Endodermal cell (in vitro differentiated cells): ENCODE measurements around the gene PBOV1. TPM values are rescaled to one million over a fixed set of nuclear protein-coding genes. Genes with fewer than 3 reads are reported as not detected.

Experiments used
- DNase-seq: peaks from one replicate; pipeline ENCODE4 v3.0.0-alpha.2; 2017
- H3K27ac ChIP-seq: 2 replicates; pipeline ENCODE4 v1.5.1; 2013; ENCODE audit warnings: mild to moderate bottlenecking, low read depth, low read length, moderate library complexity
- H3K27me3 ChIP-seq: 2 replicates; pipeline ENCODE4 v1.6.1; 2013; ENCODE audit warnings: mild to moderate bottlenecking, low read length, moderate library complexity; ENCODE audit not compliant: insufficient read depth, control insufficient read depth, poor library complexity, severe bottlenecking
- H3K36me3 ChIP-seq: 2 replicates; pipeline ENCODE4 v1.7.0; 2013; ENCODE audit warnings: mild to moderate bottlenecking, low read length, moderate library complexity; ENCODE audit not compliant: control insufficient read depth, insufficient read depth
- H3K4me1 ChIP-seq: one replicate; pipeline ENCODE4 v1.7.0; 2013; ENCODE audit warnings: low read length; ENCODE audit not compliant: control insufficient read depth, insufficient read depth
- H3K4me3 ChIP-seq: 2 replicates; pipeline ENCODE4 v1.5.1; 2013; ENCODE audit warnings: mild to moderate bottlenecking, low read length, moderate library complexity
- H3K9ac ChIP-seq: 2 replicates; pipeline ENCODE4 v1.6.1; 2013; ENCODE audit warnings: mild to moderate bottlenecking, low read length, moderate library complexity; ENCODE audit not compliant: poor library complexity, severe bottlenecking; ENCODE audit errors: extremely low read depth
- H3K9me3 ChIP-seq: 2 replicates; pipeline ENCODE4 v1.6.1; 2013; ENCODE audit warnings: mild to moderate bottlenecking, low read length, moderate library complexity; ENCODE audit not compliant: control insufficient read depth
- H3K27ac Mint-ChIP-seq: 2 replicates; pipeline ENCODE4 v1.8.0; 2020; ENCODE audit warnings: mixed read lengths
- H3K27me3 Mint-ChIP-seq: 2 replicates; pipeline ENCODE4 v1.8.0; 2021; ENCODE audit warnings: mild to moderate bottlenecking, mixed read lengths; ENCODE audit not compliant: insufficient read depth
- H3K36me3 Mint-ChIP-seq: 2 replicates; pipeline ENCODE4 v1.8.0; 2020; ENCODE audit warnings: low read depth, mixed read lengths
- H3K4me1 Mint-ChIP-seq: 2 replicates; pipeline ENCODE4 v1.8.0; 2020; ENCODE audit warnings: mixed read lengths
- H3K4me3 Mint-ChIP-seq: 2 replicates; pipeline ENCODE4 v1.8.0; 2020; ENCODE audit warnings: mild to moderate bottlenecking, moderate library complexity, mixed read lengths
- H3K9me3 Mint-ChIP-seq: 2 replicates; pipeline ENCODE4 v1.8.0; 2020; ENCODE audit warnings: mild to moderate bottlenecking, mixed read lengths
- CTCF ChIP-seq: fragments of 200-600 bp; sonication (generic); conservative IDR thresholded peaks from 2 replicates; pipeline ENCODE4 v1.5.0; 2021; ENCODE audit warnings: antibody characterized with exemption, mild to moderate bottlenecking
- WGBS, 2 experiments: methylation state at CpG; one replicate each; pipeline versions ENCODE4 v1.1.5 to v1.1.7; 2013; ENCODE audit warnings: missing lambda C conversion rate in 2 of 2, mixed read lengths in 1 of 2; ENCODE audit not compliant: insufficient coverage in 1 of 2, insufficient read length in 1 of 2; 5-methylcytosine and 5-hydroxymethylcytosine counted together
- total RNA-seq, 2 donors: library from RNA; stranded (reverse); fragmentation: NEBNext Ultra II Directional in 1 of 2; extraction: Animal tissue kit (Norgen Biotek cat#: 25700) in 1 of 2; gene quantifications; 2 replicates in 1 of 2; 3 replicates in 1 of 2; pipeline ENCODE4 v1.2.1, GENCODE V29; 2021

Gene PBOV1
- total RNA-seq, 2 donors from 2014 or later, result not detected

GRCh38 chr6:138182939-138183789, 35.1 kb downstream of the PBOV1 start:
- H3K9me3 Mint-ChIP-seq, result peaks cover 3% of the 10 kb centered on the region
- Histone ChIP-seq H3K36me3 (no peaks in the 10 kb centered on the region), H3K9me3 (no peaks in the 10 kb centered on the region), H3K27me3 (no peaks in the 10 kb centered on the region), H3K9ac (no peak overlapping the region), H3K4me1 (peaks cover 14% of the 10 kb centered on the region), H3K4me3 (no peak overlapping the region), H3K27ac (no peak overlapping the region)
- no peak overlapping the region for H3K4me3 Mint-ChIP-seq
- peak overlapping the region; percentile 49 for H3K27ac Mint-ChIP-seq
- peaks cover 3% of the 10 kb centered on the region for H3K36me3 Mint-ChIP-seq
- H3K4me1 Mint-ChIP-seq, result peaks cover 16% of the 10 kb centered on the region
- peak; percentile 52 for DNase-seq
- no peaks in the 10 kb centered on the region for H3K27me3 Mint-ChIP-seq
- WGBS, 2 experiments, result 56 to 62% methylated on average over 7 to 8 of the region's 8 CpGs
- no peak for TF ChIP-seq CTCF

DNA sequence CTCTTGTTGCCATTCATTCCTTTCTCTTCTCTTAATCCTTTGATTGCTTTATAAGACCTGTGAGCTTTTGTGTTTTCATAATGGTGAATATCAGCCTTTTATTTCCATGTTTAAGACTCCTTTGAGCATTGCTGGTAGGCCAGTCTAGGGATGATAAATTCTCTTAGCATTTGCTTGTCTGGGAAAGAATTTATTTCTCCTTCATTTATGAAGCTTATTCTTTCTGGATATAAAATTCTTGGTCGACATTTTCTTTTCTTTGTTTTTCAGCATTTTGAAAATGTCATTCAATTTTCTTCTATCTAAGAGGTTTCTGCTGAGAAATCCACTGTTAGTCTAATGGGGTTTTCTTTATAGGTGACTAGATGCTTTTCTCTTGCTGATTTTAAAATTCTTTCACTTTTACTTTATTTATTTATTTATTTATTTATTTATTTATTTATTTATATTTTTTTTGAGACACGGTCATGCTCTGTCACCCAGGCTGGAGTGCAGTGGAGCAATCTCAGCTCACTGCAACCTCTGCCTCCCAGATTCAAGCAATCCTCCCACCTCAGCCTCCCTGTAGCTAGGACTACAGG, 41.5 kb downstream of the PBOV1 start:
- H3K27me3 ChIP-seq, result no peaks in the 10 kb centered on the region
- WGBS, 2 experiments, result 96% methylated on average over 2 of the region's 2 CpGs; no CpG with 5 or more reads in 1 of the 2 experiments
- no peak for TF ChIP-seq CTCF
- H3K4me3 Mint-ChIP-seq, result no peak overlapping the region
- no peak overlapping the region for H3K9ac ChIP-seq
- H3K36me3 Mint-ChIP-seq, result peaks cover 22% of the 10 kb centered on the region
- H3K27me3 Mint-ChIP-seq, result no peaks in the 10 kb centered on the region
- H3K27ac Mint-ChIP-seq, result no peak overlapping the region
- no peaks in the 10 kb centered on the region for H3K36me3 ChIP-seq
- H3K4me1 Mint-ChIP-seq, result peaks cover 4% of the 10 kb centered on the region
- DNase-seq, result no peak
- H3K9me3 ChIP-seq, result peaks cover 16% of the 10 kb centered on the region
- no peak overlapping the region for H3K4me3 ChIP-seq
- H3K4me1 ChIP-seq, result no peaks in the 10 kb centered on the region
- peaks cover 24% of the 10 kb centered on the region for H3K9me3 Mint-ChIP-seq
- H3K27ac ChIP-seq, result no peak overlapping the region

- Mint-ChIP-seq H3K36me3 (peaks cover 24% of the 10 kb centered on the region), H3K4me3 (no peak overlapping the region), H3K27ac (no peak overlapping the region), H3K9me3 (peaks cover 24% of the 10 kb centered on the region), H3K4me1 (peaks cover 4% of the 10 kb centered on the region), H3K27me3 (no peaks in the 10 kb centered on the region)
- Histone ChIP-seq H3K27ac (no peak overlapping the region), H3K9me3 (peaks cover 16% of the 10 kb centered on the region), H3K27me3 (no peaks in the 10 kb centered on the region), H3K36me3 (peaks cover 8% of the 10 kb centered on the region), H3K4me3 (no peak overlapping the region), H3K4me1 (no peaks in the 10 kb centered on the region), H3K9ac (no peak overlapping the region)
- TF ChIP-seq CTCF, result no peak
- no peak for DNase-seq
- WGBS, 2 experiments, result 83 to 94% methylated on average over 1 to 2 of the region's 2 CpGs
Observed at GRCh38 chr6:138175596-138175995, 42.7 kb downstream of the PBOV1 start.

Other genes with a start within 250 kb of the PBOV1 start
- 100 to 1,000 TPM in 1 of 2 donors, 10 to 100 TPM in 1; 85.4 to 120 TPM for gene PERP, start 111.1 kb downstream of the PBOV1 start, total RNA-seq
- 10 to 100 TPM; 10.9 to 14.3 TPM for gene ARFGEF3, start 56.6 kb downstream of the PBOV1 start, total RNA-seq
- gene SMIM28, start 159.4 kb upstream of the PBOV1 start, total RNA-seq, result under 1 TPM in 1 of 2 donors, not detected in 1; 0.33 TPM
- gene HEBP2, start 185.7 kb upstream of the PBOV1 start, total RNA-seq, result 10 to 100 TPM; 53.9 to 95.7 TPM